B cell (primary cell): ENCODE measurements around the gene RCAN3. TPM values are rescaled to one million over a fixed set of nuclear protein-coding genes. Genes with fewer than 3 reads are reported as not detected.
A peak's percentile ranks its signal among the peaks of the same experiment; 100 is the strongest.
"Not testable (repeated sequence)": the region's sequence is repeated elsewhere in the genome, so short reads cannot be mapped to it uniquely, and the experiment has no call there.

Experiments used
- ATAC-seq: fragments of 200-7000 bp; cut with Tn5 transposase; one replicate; pipeline ENCODE4 v1.10.0; 2021; ENCODE audit warnings: low read depth, mild to moderate bottlenecking, moderate number of reproducible peaks, moderate library complexity
- CTCF ChIA-PET: fragments of 350-600 bp; sonication (Branson Sonifier 250); formaldehyde crosslinking; loops from one replicate; lab custom pipeline; 2021; ENCODE audit warnings: antibody characterized with exemption, inconsistent platforms; lab: Charles Lee
- POLR2A ChIA-PET: fragments of 350-600 bp; sonication (Branson Sonifier 250); formaldehyde crosslinking; loops from one replicate; lab custom pipeline; 2021; ENCODE audit warnings: antibody characterized with exemption; lab: Charles Lee
- DNase-seq: peaks from one replicate; pipeline ENCODE4 v3.0.0; 2013
- H2AFZ ChIP-seq: 2 replicates; pipeline ENCODE4 v1.6.1; 2012; ENCODE audit warnings: mild to moderate bottlenecking, low read depth, low read length; ENCODE audit not compliant: insufficient read depth, poor library complexity, severe bottlenecking
- H3K27ac ChIP-seq, 2 donors: 1 replicate in 1 of 2; 2 replicates in 1 of 2; pipeline ENCODE4 v1.5.1; 2012 to 2013; ENCODE audit warnings: low read length in 2 of 2, mild to moderate bottlenecking in 2 of 2, moderate library complexity in 1 of 2
- H3K27me3 ChIP-seq, 4 experiments: fragments of 200-600 bp in 1 of 4; sonication (generic) in 1 of 4; replicated peaks in 1 of 4; 1 replicate in 2 of 4; 2 replicates in 2 of 4; pipeline versions ENCODE4 v1.6.1 to v1.7.0; 2013 to 2016; ENCODE audit warnings: low read length in 3 of 4, mild to moderate bottlenecking in 2 of 4, mixed read lengths in 1 of 4, moderate library complexity in 1 of 4; ENCODE audit not compliant: insufficient read depth in 4 of 4, control insufficient read depth in 3 of 4; ENCODE audit errors: control extremely low read depth in 1 of 4
- H3K36me3 ChIP-seq, 2 experiments: replicated peaks in 1 of 2; 1 replicate in 1 of 2; 2 replicates in 1 of 2; pipeline versions ENCODE4 v1.6.1 to v1.7.1; 2013; ENCODE audit warnings: low read length in 1 of 2; ENCODE audit not compliant: insufficient read depth in 2 of 2, control insufficient read depth in 1 of 2; ENCODE audit errors: control extremely low read depth in 1 of 2, extremely low read depth in 1 of 2
- H3K4me1 ChIP-seq, 2 donors: fragments of 200-600 bp in 1 of 2; sonication (generic) in 1 of 2; 1 replicate in 1 of 2; 2 replicates in 1 of 2; pipeline versions ENCODE4 v1.5.1 to v1.6.1; 2013 to 2017; ENCODE audit warnings: low read length in 2 of 2; ENCODE audit not compliant: control insufficient read depth in 2 of 2, insufficient read depth in 2 of 2
- H3K4me2 ChIP-seq: replicated peaks from 2 replicates; pipeline ENCODE3; 2012; ENCODE audit warnings: mild to moderate bottlenecking, low read depth, low read length; ENCODE audit not compliant: poor library complexity, severe bottlenecking
- H3K4me3 ChIP-seq, 5 experiments: fragments of 200-600 bp in 1 of 5; sonication (generic) in 1 of 5; 1 replicate in 3 of 5; 2 replicates in 2 of 5; pipeline versions ENCODE4 v1.5.1 to v1.7.0; 2011 to 2016; ENCODE audit warnings: low read length in 4 of 5, mild to moderate bottlenecking in 4 of 5, low read depth in 2 of 5, control low read depth in 1 of 5, moderate library complexity in 1 of 5; ENCODE audit not compliant: insufficient read depth in 1 of 5; ENCODE audit errors: control extremely low read depth in 1 of 5, extremely low read depth in 1 of 5
- H3K79me2 ChIP-seq: fragments of 200-600 bp; sonication (generic); one replicate; pipeline ENCODE4 v1.6.0; 2016; ENCODE audit warnings: low read length; ENCODE audit not compliant: control insufficient read depth, insufficient read depth
- H3K9ac ChIP-seq: fragments of 200-600 bp; sonication (generic); 2 replicates; pipeline ENCODE4 v1.6.1; 2017; ENCODE audit warnings: mild to moderate bottlenecking, low read length, moderate library complexity
- H3K9me3 ChIP-seq, 3 donors: one replicate each; pipeline versions ENCODE4 v1.6.1 to v1.7.1; 2013; ENCODE audit warnings: low read length in 2 of 3; ENCODE audit not compliant: control insufficient read depth in 2 of 3, insufficient read depth in 1 of 3; ENCODE audit errors: control extremely low read depth in 1 of 3
- H4K20me1 ChIP-seq: 2 replicates; pipeline ENCODE4 v1.6.0; 2012; ENCODE audit warnings: mild to moderate bottlenecking, low read length; ENCODE audit not compliant: insufficient read depth, control insufficient read depth, poor library complexity, severe bottlenecking
- H3K27ac Mint-ChIP-seq: one replicate; pipeline ENCODE4 v1.8.0; 2021; ENCODE audit warnings: mixed read lengths
- H3K27me3 Mint-ChIP-seq: one replicate; pipeline ENCODE4 v1.8.0; 2021; ENCODE audit warnings: mixed read lengths
- H3K4me1 Mint-ChIP-seq: one replicate; pipeline ENCODE4 v1.8.0; 2021; ENCODE audit warnings: mixed read lengths
- H3K4me3 Mint-ChIP-seq: one replicate; pipeline ENCODE4 v1.8.0; 2021; ENCODE audit warnings: mixed read lengths
- H3K9me3 Mint-ChIP-seq: one replicate; pipeline ENCODE4 v1.8.0; 2022; ENCODE audit warnings: mixed read lengths; ENCODE audit not compliant: insufficient read depth
- CTCF ChIP-seq: fragments of 200-600 bp; IDR thresholded peaks from one replicate; pipeline ENCODE4 v1.8.0; 2022; ENCODE audit warnings: antibody characterized with exemption, mild to moderate bottlenecking
- EZH2 ChIP-seq: IDR thresholded peaks from 2 replicates; pipeline ENCODE4 v1.6.1; 2012; ENCODE audit warnings: borderline replicate concordance, low read depth, mild to moderate bottlenecking, moderate library complexity, low read length; ENCODE audit not compliant: insufficient read depth, poor library complexity, severe bottlenecking
- WGBS: methylation state at CpG from one replicate; pipeline ENCODE4 v1.1.5; 2013; ENCODE audit warnings: missing lambda C conversion rate; ENCODE audit not compliant: insufficient coverage; 5-methylcytosine and 5-hydroxymethylcytosine counted together
- intact Hi-C: fragments of 100-400 bp; cut with micrococcal nuclease; formaldehyde crosslinking; loops from one replicate; pipeline ENCODE4 v1.10.0; 2022
- polyA plus RNA-seq: library from polyadenylated mRNA; depleted of rRNA; stranded (reverse); fragments of >200 nt; gene quantifications from 2 replicates; pipeline ENCODE4 v1.2.3, GENCODE V29; 2012
- total RNA-seq, 2 donors: library from RNA; stranded (reverse); fragments of 120-200 nt in 1 of 2; gene quantifications; 1 replicate in 1 of 2; 2 replicates in 1 of 2; pipeline versions ENCODE4 v1.2.3 to v1.2.4, GENCODE V29; 2013 to 2022

Gene RCAN3
- total and polyA plus RNA-seq, 2 donors (not counting 1 experiment from before 2014, with no cell fraction given): 19.3 to 37.3 TPM

- intact Hi-C loops: loop anchor here (10.0 kb wide), 1 partner anchor 47 kb away; no protein-coding TSS in a partner anchor
- no peaks in the 10 kb centered on the region for H3K27me3 Mint-ChIP-seq
- no peak overlapping the region for H3K4me3 Mint-ChIP-seq
- Histone ChIP-seq H4K20me1 (no peaks in the 10 kb centered on the region), H2AFZ (no peak overlapping the region), H3K27ac (no peak overlapping the region), H3K4me3 (no peak overlapping the region), H3K36me3 (no peaks in the 10 kb centered on the region), H3K4me1 (peaks cover 0 to 4% of the 10 kb centered on the region in 2 donors), H3K9me3 (peaks cover 0 to 6% (median 0%) of the 10 kb centered on the region in 3 donors), H3K4me2 (no peak overlapping the region), H3K27me3 (no peaks in the 10 kb centered on the region), H3K79me2 (no peaks in the 10 kb centered on the region), H3K9ac (no peak overlapping the region)
- H3K27ac Mint-ChIP-seq: no peak overlapping the region
- WGBS: 96% methylated on average over 7 of the region's 9 CpGs
- peaks cover 19% of the 10 kb centered on the region for H3K4me1 Mint-ChIP-seq
- no peaks in the 10 kb centered on the region for H3K9me3 Mint-ChIP-seq
- TF ChIP-seq CTCF: no peak
- TF ChIP-seq EZH2: no peak
- CTCF ChIA-PET: interaction anchor here (1.2 kb wide), 1 partner anchor 100 kb away, joined by 5 read pairs; no protein-coding TSS in a partner anchor
- ATAC-seq: no peak
- POLR2A ChIA-PET: no interaction called here
- no peak for DNase-seq
Observed at GRCh38 chr1:24487455-24487854, 15.2 kb upstream of the RCAN3 start.

DNA sequence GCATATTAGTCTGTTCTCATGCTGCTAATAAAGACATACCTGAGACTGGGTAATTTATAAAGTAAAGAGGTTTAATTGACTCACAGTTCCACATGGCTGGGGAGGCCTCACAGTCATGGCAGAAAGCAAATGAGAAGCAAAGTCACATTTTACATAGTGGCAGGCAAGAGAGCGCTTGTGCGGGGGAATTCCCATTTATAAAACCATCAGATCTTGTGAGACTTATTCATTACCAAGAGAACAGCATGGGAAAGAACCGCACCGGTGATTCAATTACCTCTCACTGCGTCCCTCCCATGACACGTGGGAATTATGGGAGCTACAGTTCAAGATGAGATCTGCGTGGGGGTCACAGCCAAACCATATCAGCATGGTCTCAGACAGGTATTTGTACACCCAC, 14.5 kb upstream of the RCAN3 start:
- DNase-seq: peak; percentile 32
- not testable (repeated sequence) for H3K27ac ChIP-seq

More for the DNA sequence above, 14.5 kb upstream of the RCAN3 start:
- Mint-ChIP-seq H3K27ac (peak overlapping the region; percentile 5), H3K4me1 (peaks cover 15% of the 10 kb centered on the region)
- H3K9ac ChIP-seq, H2AFZ ChIP-seq, H3K4me3 ChIP-seq, ATAC-seq, H3K36me3 ChIP-seq, H3K4me3 Mint-ChIP-seq, H3K4me1 ChIP-seq, H4K20me1 ChIP-seq, H3K27me3 Mint-ChIP-seq, CTCF ChIA-PET, H3K79me2 ChIP-seq, H3K4me2 ChIP-seq, H3K27me3 ChIP-seq, H3K9me3 Mint-ChIP-seq, H3K9me3 ChIP-seq, POLR2A ChIA-PET: not testable (repeated sequence)
- WGBS: 38% methylated on average over 2 of the region's 7 CpGs
- intact Hi-C loops: loop anchor here (10.0 kb wide), 1 partner anchor 47 kb away; no protein-coding TSS in a partner anchor
